Endothelial cell of umbilical vein (primary cell): ENCODE results near the gene PRKG1.

ENCODE experiments used
- CTCF ChIP-seq, 2 donors: IDR thresholded peaks; 1 replicate in 1 of 2; 2 replicates in 1 of 2; pipeline ENCODE4 v1.5.1; 2011; ENCODE audit warnings: low read length in 2 of 2, mild to moderate bottlenecking in 2 of 2, moderate library complexity in 2 of 2, control low read depth in 1 of 2, inconsistent platforms in 1 of 2, low read depth in 1 of 2; ENCODE audit not compliant: insufficient read depth in 1 of 2; ENCODE audit errors: extremely low read depth in 1 of 2
- GATA2 ChIP-seq: IDR thresholded peaks from 2 replicates; pipeline ENCODE4 v1.7.0; 2011; ENCODE audit warnings: low read depth, mild to moderate bottlenecking, moderate library complexity, mixed read lengths, low read length; ENCODE audit not compliant: insufficient read length, insufficient read depth
- POLR2AphosphoS5 ChIP-seq: IDR thresholded peaks from 2 replicates; pipeline ENCODE4 v1.6.1; 2012; ENCODE audit warnings: low read depth, mild to moderate bottlenecking, control low read depth, low read length, moderate library complexity; ENCODE audit not compliant: insufficient read depth

DNA sequence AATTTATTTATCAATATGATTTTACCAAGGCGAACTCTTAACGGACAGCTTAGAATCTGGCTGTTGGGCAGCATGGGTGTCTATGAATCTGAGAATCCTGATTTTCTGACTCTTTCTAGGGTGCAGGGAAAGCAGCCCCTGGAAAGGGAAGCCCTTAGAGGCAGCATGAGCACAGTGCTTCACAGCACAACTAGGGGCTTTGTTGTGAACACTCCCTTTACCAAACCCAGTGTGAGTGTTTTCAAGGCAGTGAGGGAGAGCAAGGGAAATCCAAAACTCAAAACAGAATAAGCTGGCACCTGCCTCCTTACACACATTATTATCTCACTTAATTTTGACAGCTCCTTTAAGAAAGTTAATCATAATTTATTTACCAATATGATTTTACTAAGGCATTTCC is 741.4 kb downstream of the PRKG1 start:
- TF ChIP-seq GATA2 (no peak), CTCF (IDR thresholded peaks at IDR 0.05; ENCODE audit: extremely low read depth in 1 of 2, insufficient read depth in 1 of 2, low read depth in 1 of 2, low read length in 2 of 2) (no peak), POLR2AphosphoS5 (no peak)
